ENCODE results near the gene MRPL42. TPM values are rescaled to one million over a fixed set of nuclear protein-coding genes. Genes with fewer than 3 reads are reported as not detected.
A peak's percentile ranks its signal among the peaks of the same experiment; 100 is the strongest.
"Not testable (repeated sequence)": the region's sequence is repeated elsewhere in the genome, so short reads cannot be mapped to it uniquely, and the experiment has no call there.

The MRPL42 gene
- total RNA-seq, 2 experiments from 2014 or later = 93.8 to 95.8 TPM

- no peaks in the 10 kb centered on the region for H3K27me3 Mint-ChIP-seq (ENCODE audit: low read depth)
- peaks cover 2% of the 10 kb centered on the region for H3K4me1 Mint-ChIP-seq (ENCODE audit: low read depth)
- H3K9me3 Mint-ChIP-seq = no peaks in the 10 kb centered on the region
- peaks cover 14% of the 10 kb centered on the region for H3K36me3 Mint-ChIP-seq (ENCODE audit: low read depth)
- H3K27ac Mint-ChIP-seq = no peak overlapping the region
- intact Hi-C loops (cut with micrococcal nuclease) = no loop called here
- CTCF ChIA-PET = interaction anchor here (0.9 to 1.1 kb wide), 2 partner anchors 9 to 93 kb away, joined by 3 read pairs; partner anchors contain the start of gene MRPL42
- no peak for DNase-seq
- no peak overlapping the region for H3K4me3 Mint-ChIP-seq
Measured at GRCh38 chr12:93476555-93476954, 9.2 kb downstream of the MRPL42 start.

GRCh38 chr12:93482721-93483120, 15.4 kb downstream of the MRPL42 start:
- no peaks in the 10 kb centered on the region for H3K9me3 Mint-ChIP-seq
- DNase-seq = no peak
- CTCF ChIA-PET = interaction anchor here (1.5 to 1.6 kb wide), 2 partner anchors 15 to 20 kb away, joined by 4 read pairs; no protein-coding TSS in a partner anchor
- H3K27ac Mint-ChIP-seq = no peak overlapping the region
- peaks cover 14% of the 10 kb centered on the region for H3K36me3 Mint-ChIP-seq (ENCODE audit: low read depth)
- H3K4me1 Mint-ChIP-seq (ENCODE audit: low read depth) = no peaks in the 10 kb centered on the region
- no peak overlapping the region for H3K4me3 Mint-ChIP-seq
- intact Hi-C loops (cut with micrococcal nuclease) = no loop called here
- H3K27me3 Mint-ChIP-seq (ENCODE audit: low read depth) = no peaks in the 10 kb centered on the region

- Mint-ChIP-seq H3K4me3 (no peak overlapping the region), H3K4me1 (ENCODE audit: low read depth) (no peaks in the 10 kb centered on the region), H3K27me3 (ENCODE audit: low read depth) (no peaks in the 10 kb centered on the region), H3K9me3 (no peaks in the 10 kb centered on the region), H3K36me3 (ENCODE audit: low read depth) (peaks cover 17% of the 10 kb centered on the region), H3K27ac (no peak overlapping the region)
- DNase-seq = no peak
- intact Hi-C loops (cut with micrococcal nuclease) = no loop called here
- CTCF ChIA-PET = interaction anchor here (1.6 kb wide), 1 partner anchor 20 kb away, joined by 4 read pairs; no protein-coding TSS in a partner anchor
Measured at GRCh38 chr12:93483151-93483807, 16.0 kb downstream of the MRPL42 start.

GRCh38 chr12:93484315-93484981, 17.1 kb downstream of the MRPL42 start:
- no peak for DNase-seq
- no peak overlapping the region for H3K27ac Mint-ChIP-seq
- intact Hi-C loops (cut with micrococcal nuclease) = no loop called here
- H3K4me1 Mint-ChIP-seq (ENCODE audit: low read depth) = peaks cover 2% of the 10 kb centered on the region
- no peaks in the 10 kb centered on the region for H3K27me3 Mint-ChIP-seq (ENCODE audit: low read depth)
- CTCF ChIA-PET = interaction anchor here (0.7 to 0.8 kb wide), 2 partner anchors 46 to 497 kb away, joined by 3 to 5 read pairs; no protein-coding TSS in a partner anchor
- H3K36me3 Mint-ChIP-seq (ENCODE audit: low read depth) = peaks cover 21% of the 10 kb centered on the region
- no peak overlapping the region for H3K4me3 Mint-ChIP-seq
- no peaks in the 10 kb centered on the region for H3K9me3 Mint-ChIP-seq

- intact Hi-C loops (cut with micrococcal nuclease); H3K27ac Mint-ChIP-seq; CTCF ChIA-PET; H3K9me3 Mint-ChIP-seq; H3K4me3 Mint-ChIP-seq; DNase-seq; H3K27me3 Mint-ChIP-seq (ENCODE audit: low read depth): not testable (repeated sequence)
- Mint-ChIP-seq H3K4me1 (ENCODE audit: low read depth) (peaks cover 16% of the 10 kb centered on the region), H3K36me3 (ENCODE audit: low read depth) (peaks cover 26% of the 10 kb centered on the region)
Measured at GRCh38 chr12:93492808-93493207, 25.5 kb downstream of the MRPL42 start.

GRCh38 chr12:93494096-93494495, 26.8 kb downstream of the MRPL42 start:
- H3K27me3 Mint-ChIP-seq (ENCODE audit: low read depth) = no peaks in the 10 kb centered on the region
- H3K9me3 Mint-ChIP-seq = no peaks in the 10 kb centered on the region
- peaks cover 18% of the 10 kb centered on the region for H3K36me3 Mint-ChIP-seq (ENCODE audit: low read depth)
- intact Hi-C loops (cut with micrococcal nuclease) = no loop called here
- DNase-seq = no peak
- CTCF ChIA-PET = interaction anchor here (1.4 to 1.7 kb wide), 2 partner anchors 9 to 16 kb away, joined by 3 to 13 read pairs; no protein-coding TSS in a partner anchor
- H3K4me3 Mint-ChIP-seq = no peak overlapping the region
- H3K4me1 Mint-ChIP-seq (ENCODE audit: low read depth) = peaks cover 14% of the 10 kb centered on the region
- H3K27ac Mint-ChIP-seq = no peak overlapping the region

GRCh38 chr12:93497456-93497855, 30.1 kb downstream of the MRPL42 start:
- H3K4me1 Mint-ChIP-seq (ENCODE audit: low read depth) = peaks cover 14% of the 10 kb centered on the region
- H3K4me3 Mint-ChIP-seq = no peak overlapping the region
- intact Hi-C loops (cut with micrococcal nuclease) = no loop called here
- CTCF ChIA-PET = interaction anchor here (0.7 kb wide), 1 partner anchor 464 kb away, joined by 3 read pairs; no protein-coding TSS in a partner anchor
- H3K27ac Mint-ChIP-seq = peak overlapping the region; percentile 28
- H3K36me3 Mint-ChIP-seq (ENCODE audit: low read depth) = peaks cover 12% of the 10 kb centered on the region
- DNase-seq = no peak
- H3K27me3 Mint-ChIP-seq (ENCODE audit: low read depth) = no peaks in the 10 kb centered on the region
- H3K9me3 Mint-ChIP-seq = no peaks in the 10 kb centered on the region

GRCh38 chr12:93498813-93499212, 31.5 kb downstream of the MRPL42 start:
- H3K9me3 Mint-ChIP-seq; H3K4me3 Mint-ChIP-seq; intact Hi-C loops (cut with micrococcal nuclease); DNase-seq; H3K27ac Mint-ChIP-seq; CTCF ChIA-PET; H3K27me3 Mint-ChIP-seq (ENCODE audit: low read depth): not testable (repeated sequence)
- H3K4me1 Mint-ChIP-seq (ENCODE audit: low read depth) = peaks cover 14% of the 10 kb centered on the region
- H3K36me3 Mint-ChIP-seq (ENCODE audit: low read depth) = peaks cover 15% of the 10 kb centered on the region

- H3K9me3 Mint-ChIP-seq = no peaks in the 10 kb centered on the region
- intact Hi-C loops (cut with micrococcal nuclease) = no loop called here
- no peak overlapping the region for H3K27ac Mint-ChIP-seq
- no peaks in the 10 kb centered on the region for H3K27me3 Mint-ChIP-seq (ENCODE audit: low read depth)
- DNase-seq = no peak
- CTCF ChIA-PET = interaction anchor here (0.9 kb wide), 1 partner anchor 603 kb away, joined by 4 read pairs; no protein-coding TSS in a partner anchor
- peaks cover 10% of the 10 kb centered on the region for H3K36me3 Mint-ChIP-seq (ENCODE audit: low read depth)
- H3K4me3 Mint-ChIP-seq = no peak overlapping the region
- H3K4me1 Mint-ChIP-seq (ENCODE audit: low read depth) = peaks cover 14% of the 10 kb centered on the region
Measured at GRCh38 chr12:93500201-93500600, 32.9 kb downstream of the MRPL42 start.

- intact Hi-C loops (cut with micrococcal nuclease) = no loop called here
- Mint-ChIP-seq H3K27ac (no peak overlapping the region), H3K4me1 (ENCODE audit: low read depth) (peaks cover 17% of the 10 kb centered on the region), H3K36me3 (ENCODE audit: low read depth) (peaks cover 11% of the 10 kb centered on the region), H3K4me3 (no peak overlapping the region), H3K27me3 (ENCODE audit: low read depth) (no peaks in the 10 kb centered on the region), H3K9me3 (no peaks in the 10 kb centered on the region)
- CTCF ChIA-PET = interaction anchor here (0.6 to 0.9 kb wide), 2 partner anchors 19 to 603 kb away, joined by 4 read pairs; no protein-coding TSS in a partner anchor
- no peak for DNase-seq
Measured at GRCh38 chr12:93500667-93501066, 33.4 kb downstream of the MRPL42 start.

GRCh38 chr12:93502802-93503623, 35.7 kb downstream of the MRPL42 start:
- CTCF ChIA-PET = interaction anchor here (0.6 to 7.9 kb wide), 55 partner anchors 8 to 1767 kb away, joined by 3 to 113 read pairs (median 4); partner anchors contain the start of gene SOCS2
- intact Hi-C loops (cut with micrococcal nuclease) = loop anchor here (1.0 to 2.0 kb wide), 5 partner anchors 66 to 599 kb away; no protein-coding TSS in a partner anchor
- Mint-ChIP-seq H3K9me3 (no peaks in the 10 kb centered on the region), H3K4me1 (ENCODE audit: low read depth) (peaks cover 17% of the 10 kb centered on the region), H3K27ac (no peak overlapping the region), H3K36me3 (ENCODE audit: low read depth) (peaks cover 4% of the 10 kb centered on the region), H3K4me3 (no peak overlapping the region), H3K27me3 (ENCODE audit: low read depth) (no peaks in the 10 kb centered on the region)
- peak; percentile 75 for DNase-seq

- peaks cover 8% of the 10 kb centered on the region for H3K36me3 Mint-ChIP-seq (ENCODE audit: low read depth)
- H3K27me3 Mint-ChIP-seq (ENCODE audit: low read depth) = no peaks in the 10 kb centered on the region
- intact Hi-C loops (cut with micrococcal nuclease) = no loop called here
- H3K9me3 Mint-ChIP-seq = no peaks in the 10 kb centered on the region
- no peak overlapping the region for H3K4me3 Mint-ChIP-seq
- no peak for DNase-seq
- H3K4me1 Mint-ChIP-seq (ENCODE audit: low read depth) = peaks cover 17% of the 10 kb centered on the region
- H3K27ac Mint-ChIP-seq = no peak overlapping the region
- CTCF ChIA-PET = interaction anchor here (1.2 to 7.9 kb wide), 2 partner anchors 62 to 594 kb away, joined by 3 to 113 read pairs; no protein-coding TSS in a partner anchor
Measured at GRCh38 chr12:93507165-93507564, 39.9 kb downstream of the MRPL42 start.

Measured in activated naive CD4-positive, alpha-beta T cell treated with anti-CD3 and anti-CD28 coated beads for 36 hours (primary cell).